Transverse colon (tissue), 4 donors: ENCODE data around the gene NR3C2. TPM values are rescaled to one million over a fixed set of nuclear protein-coding genes. Genes with fewer than 3 reads are reported as not detected.

Experiments used
- DNase-seq: peaks from one replicate; pipeline ENCODE4 v3.0.0-alpha.2; 2019
- H3K27ac ChIP-seq, 4 donors: fragments of 200-600 bp; sonication (generic); 2 replicates each; pipeline ENCODE4 v1.5.1; 2016 to 2018; ENCODE audit warnings: inconsistent platforms in 4 of 4
- H3K27me3 ChIP-seq: fragments of 200-600 bp; sonication (generic); 2 replicates; pipeline ENCODE4 v1.5.1; 2017; ENCODE audit warnings: inconsistent platforms
- H3K36me3 ChIP-seq, 4 donors: fragments of 200-600 bp; sonication (generic); 2 replicates each; pipeline ENCODE4 v1.5.1; 2017 to 2019; ENCODE audit warnings: inconsistent platforms in 4 of 4
- H3K4me1 ChIP-seq, 4 donors: fragments of 200-600 bp; sonication (generic); 2 replicates each; pipeline ENCODE4 v1.5.1; 2017 to 2020; ENCODE audit warnings: inconsistent platforms in 4 of 4
- H3K4me3 ChIP-seq, 4 donors: fragments of 200-600 bp; sonication (generic); 1 replicate in 1 of 4; 2 replicates in 3 of 4; pipeline versions ENCODE4 v1.5.1 to v1.6.1; 2017 to 2019; ENCODE audit warnings: inconsistent platforms in 4 of 4
- H3K9me3 ChIP-seq, 2 donors: fragments of 200-600 bp; sonication (generic); 2 replicates each; pipeline ENCODE4 v1.5.1; 2017 to 2019; ENCODE audit warnings: inconsistent platforms in 2 of 2
- CTCF ChIP-seq, 5 experiments: fragments of 200-600 bp in 3 of 5; fragments of 450-650 bp in 2 of 5; sonication (generic) in 3 of 5; IDR thresholded peaks; 1 replicate in 2 of 5; 2 replicates in 3 of 5; pipeline ENCODE4 v1.5.1; 2016 to 2017; ENCODE audit warnings: antibody characterized with exemption in 5 of 5, inconsistent platforms in 3 of 5, mild to moderate bottlenecking in 2 of 5, moderate library complexity in 1 of 5
- EP300 ChIP-seq: sonication (generic); formaldehyde crosslinking; IDR thresholded peaks from one replicate; pipeline ENCODE4 v1.6.1; 2017; ENCODE audit warnings: antibody characterized with exemption, low read depth
- POLR2A ChIP-seq: fragments of 450-650 bp; IDR thresholded peaks from one replicate; pipeline ENCODE4 v1.6.1; 2016; ENCODE audit warnings: antibody characterized with exemption, mild to moderate bottlenecking, moderate library complexity
- POLR2AphosphoS5 ChIP-seq, 3 donors: sonication (generic); formaldehyde crosslinking; IDR thresholded peaks; one replicate each; pipeline ENCODE4 v1.6.1; 2016; ENCODE audit warnings: antibody characterized with exemption in 3 of 3
- WGBS, 2 donors: methylation state at CpG; one replicate each; pipeline ENCODE4 v1.1.5; 2018; ENCODE audit warnings: low coverage in 1 of 2; 5-methylcytosine and 5-hydroxymethylcytosine counted together
- in situ Hi-C, 4 donors: fragments of 200-750 bp; cut with MboI; loops; one replicate each; pipeline versions ENCODE4 v1.15.0 to v1.15.1; 2017; ENCODE audit warnings: low sequenced_read_pairs in 3 of 4, low pct_ligation_motif_present in 1 of 4, low pct_unique_long_range_greater_than_20kb in 1 of 4
- intact Hi-C: fragments of 100-400 bp; cut with DNase I; formaldehyde crosslinking; loops from one replicate; pipeline ENCODE4 v1.15.1; 2023; ENCODE audit warnings: low total_unique reads
- total RNA-seq, 4 donors: library from RNA; depleted of rRNA; stranded (reverse); fragments of >200 nt; gene quantifications; one replicate each; pipeline ENCODE4 v1.1.0, GENCODE V29; 2016

The NR3C2 gene
- total RNA-seq, 4 donors from 2014 or later, result 55.5 to 147 (median 125) TPM

- TF ChIP-seq POLR2A (no peak), CTCF (IDR thresholded peaks at IDR 0.05) (no peak), EP300 (no peak), POLR2AphosphoS5 (IDR thresholded peaks at IDR 0.05) (no peak)
- no peaks in the 10 kb centered on the region for H3K9me3 ChIP-seq
- H3K27me3 ChIP-seq, result no peaks in the 10 kb centered on the region
- no peaks in the 10 kb centered on the region for H3K36me3 ChIP-seq
- H3K27ac ChIP-seq, result peak overlapping the region in 3 of 4 donors; percentile 6 to 41 (median 12)
- no peak for DNase-seq
- intact Hi-C loops, result no loop called here
- no peak overlapping the region for H3K4me3 ChIP-seq
- H3K4me1 ChIP-seq, result peaks cover 9 to 51% (median 20%) of the 10 kb centered on the region in 4 donors
- in situ Hi-C loops, result loop anchor here in 1 of 4 donors (25.0 kb wide), 1 partner anchor 525 kb away; no protein-coding TSS in a partner anchor
- WGBS, 2 donors, result 72% methylated on average over 5 of the region's 5 CpGs; no CpG with 5 or more reads in 1 of the 2 donors
Measured at GRCh38 chr4:148162519-148162918, 279.7 kb downstream of the NR3C2 start.

- H3K36me3 ChIP-seq, result no peaks in the 10 kb centered on the region
- H3K4me3 ChIP-seq, result no peak overlapping the region
- in situ Hi-C loops, result loop anchor here in 1 of 4 donors (25.0 kb wide), 1 partner anchor 526 kb away; no protein-coding TSS in a partner anchor
- H3K4me1 ChIP-seq, result peaks cover 9 to 46% (median 20%) of the 10 kb centered on the region in 4 donors
- TF ChIP-seq POLR2A (no peak), CTCF (IDR thresholded peaks at IDR 0.05) (no peak), POLR2AphosphoS5 (IDR thresholded peaks at IDR 0.05) (no peak), EP300 (no peak)
- WGBS, 2 donors, result 36 to 69% methylated on average over 1 to 2 of the region's 2 CpGs
- intact Hi-C loops, result no loop called here
- DNase-seq, result no peak
- no peaks in the 10 kb centered on the region for H3K27me3 ChIP-seq
- peak overlapping the region; percentile 12 to 42 (median 35) for H3K27ac ChIP-seq
- no peaks in the 10 kb centered on the region for H3K9me3 ChIP-seq
Measured at GRCh38 chr4:148161601-148162000, 280.6 kb downstream of the NR3C2 start.

GRCh38 chr4:148159793-148160192 is 282.4 kb downstream of the NR3C2 start:
- in situ Hi-C loops (loop anchor here in 1 of 4 donors (25.0 kb wide), 1 partner anchor 528 kb away; no protein-coding TSS in a partner anchor), intact Hi-C loops (no loop called here)
- TF ChIP-seq POLR2AphosphoS5 (IDR thresholded peaks at IDR 0.05) (no peak), POLR2A (no peak), EP300 (no peak), CTCF (IDR thresholded peaks at IDR 0.05) (no peak)
- H3K36me3 ChIP-seq, result no peaks in the 10 kb centered on the region
- no peaks in the 10 kb centered on the region for H3K27me3 ChIP-seq
- peaks cover 8 to 30% (median 15%) of the 10 kb centered on the region in 4 donors for H3K4me1 ChIP-seq
- H3K27ac ChIP-seq, result no peak overlapping the region
- WGBS, 2 donors, result 40 to 67% methylated on average over 1 of the region's 1 CpG
- no peak for DNase-seq
- H3K4me3 ChIP-seq, result no peak overlapping the region
- H3K9me3 ChIP-seq, result no peaks in the 10 kb centered on the region

- Histone ChIP-seq H3K9me3 (no peaks in the 10 kb centered on the region), H3K4me1 (peaks cover 0 to 14% (median 3%) of the 10 kb centered on the region in 4 donors), H3K4me3 (no peak overlapping the region), H3K27ac (no peak overlapping the region), H3K27me3 (no peaks in the 10 kb centered on the region), H3K36me3 (peaks cover 0 to 13% (median 2%) of the 10 kb centered on the region in 4 donors)
- no peak for DNase-seq
- intact Hi-C loops, result loop anchor here (1.0 kb wide), 1 partner anchor 47 kb away; no protein-coding TSS in a partner anchor
- in situ Hi-C loops, result loop anchor here in 1 of 4 donors (25.0 kb wide), 1 partner anchor 533 kb away; no protein-coding TSS in a partner anchor
- no peak for TF ChIP-seq CTCF (IDR thresholded peaks at IDR 0.05)
- no peak for TF ChIP-seq EP300
- no peak for TF ChIP-seq POLR2AphosphoS5 (IDR thresholded peaks at IDR 0.05)
- no peak for TF ChIP-seq POLR2A
- 52 to 65% methylated on average over 5 to 6 of the region's 6 CpGs for WGBS, 2 donors
Measured at GRCh38 chr4:148154769-148155168, 287.4 kb downstream of the NR3C2 start.
